ENCODE data around the gene WASF3. TPM values are rescaled to one million over a fixed set of nuclear protein-coding genes. Genes with fewer than 3 reads are reported as not detected.

Gene WASF3
- 10 to 100 TPM in 4 of 7 donors, 1 to 10 TPM in 3; 7.4 to 16.4 (median 11.4) TPM for total RNA-seq
- polyA plus RNA-seq: 1 to 10 TPM; 1.7 to 3.3 (median 1.7) TPM
- long read RNA-seq, donor 1, full-length matches to known transcripts: 1 of 1 reads
- long read RNA-seq, donor 1, partial matches to known transcripts: 0 of 1 reads
- long read RNA-seq, donor 1, other reads (novel, unspliced or antisense): 0 of 1 reads
- long read RNA-seq, donor 2, full-length matches to known transcripts: 1 of 1 reads
- long read RNA-seq, donor 2, partial matches to known transcripts: 0 of 1 reads
- long read RNA-seq, donor 2, other reads (novel, unspliced or antisense): 0 of 1 reads

- intact Hi-C loops (cut with DNase I; ENCODE audit: low total_unique reads): no loop called here
- peak within 1 kb of the TSS in 5 of 8 donors; percentile 52 to 72 (median 67) for H3K27ac ChIP-seq
Measured at GRCh38 chr13:26557393-26558073, at the start of gene WASF3. WASF3 (plus strand) TSS chr13:26557683; CDS start chr13:26642271, 84,588 bp downstream.

GRCh38 chr13:26508885-26509284 is 48.6 kb upstream of the WASF3 start:
- intact Hi-C loops (cut with DNase I; ENCODE audit: low total_unique reads): no loop called here
- peaks cover 0 to 10% (median 0%) of the 10 kb centered on the region in 7 donors for H3K27me3 ChIP-seq (replicated peaks in 1 of 7)
- TF ChIP-seq POLR2AphosphoS5 (IDR thresholded peaks at IDR 0.05): peak in 1 of 3 donors; percentile 26
- no peak for TF ChIP-seq POLR2A (IDR thresholded peaks at IDR 0.05)
- DNase-seq: no peak
- 77 to 97% (median 91%) methylated on average over 4 of the region's 4 CpGs for WGBS, 5 donors
- H3K36me3 ChIP-seq: no peaks in the 10 kb centered on the region
- no peaks in the 10 kb centered on the region for H3K4me1 ChIP-seq
- H3K4me3 ChIP-seq: no peak overlapping the region
- H3K27ac ChIP-seq: no peak overlapping the region
- peaks cover 0 to 24% (median 12%) of the 10 kb centered on the region in 8 donors for H3K9me3 ChIP-seq

More at GRCh38 chr13:26557393-26558073, at the start of gene WASF3:
- Histone ChIP-seq H3K4me1 (peaks cover 0 to 23% (median 16%) of the 10 kb centered on the region in 6 donors), H3K36me3 (no peaks in the 10 kb centered on the region), H3K27me3 (replicated peaks in 1 of 7) (peaks cover 0 to 58% (median 8%) of the 10 kb centered on the region in 7 donors), H3K9me3 (peaks cover 0 to 4% (median 0%) of the 10 kb centered on the region in 8 donors), H3K4me3 (peak within 1 kb of the TSS; percentile 50 to 84 (median 60))
- peak in 2 of 3 donors; percentile 53 to 62 for TF ChIP-seq POLR2AphosphoS5 (IDR thresholded peaks at IDR 0.05)
- TF ChIP-seq CTCF (IDR thresholded peaks at IDR 0.05 in 8 of 11, conservative IDR thresholded peaks at IDR 0.05 in 3 of 11): no peak
- WGBS, 5 donors: 0 to 3% (median 1%) methylated on average over 21 to 94 of the region's 94 CpGs
- peak; percentile 91 for DNase-seq

- Histone ChIP-seq H3K36me3 (no peaks in the 10 kb centered on the region), H3K27ac (no peak overlapping the region), H3K4me1 (no peaks in the 10 kb centered on the region), H3K27me3 (replicated peaks in 1 of 7) (peaks cover 0 to 10% (median 0%) of the 10 kb centered on the region in 7 donors), H3K9me3 (peaks cover 0 to 24% (median 12%) of the 10 kb centered on the region in 8 donors), H3K4me3 (no peak overlapping the region)
- no peak for DNase-seq
- no peak for TF ChIP-seq POLR2AphosphoS5 (IDR thresholded peaks at IDR 0.05)
- no peak for TF ChIP-seq POLR2A (IDR thresholded peaks at IDR 0.05)
- no peak for TF ChIP-seq CTCF (IDR thresholded peaks at IDR 0.05 in 8 of 11, conservative IDR thresholded peaks at IDR 0.05 in 3 of 11)
- intact Hi-C loops (cut with DNase I; ENCODE audit: low total_unique reads): no loop called here
- 90 to 93% (median 91%) methylated on average over 10 of the region's 10 CpGs for WGBS, 5 donors
Measured at GRCh38 chr13:26509491-26509890, 48.0 kb upstream of the WASF3 start.

- no peak overlapping the region for H3K4me3 ChIP-seq
- no peak overlapping the region for H3K27ac ChIP-seq
- DNase-seq: no peak
- peaks cover 0 to 19% (median 10%) of the 10 kb centered on the region in 8 donors for H3K9me3 ChIP-seq
- TF ChIP-seq POLR2AphosphoS5 (IDR thresholded peaks at IDR 0.05): no peak
- no peak for TF ChIP-seq POLR2A (IDR thresholded peaks at IDR 0.05)
- TF ChIP-seq CTCF (IDR thresholded peaks at IDR 0.05 in 8 of 11, conservative IDR thresholded peaks at IDR 0.05 in 3 of 11): no peak
- H3K4me1 ChIP-seq: no peaks in the 10 kb centered on the region
- 74 to 83% (median 78%) methylated on average over 6 of the region's 6 CpGs for whole genome bisulfite sequencing, 5 donors
- H3K27me3 ChIP-seq (replicated peaks in 1 of 7): peaks cover 0 to 9% (median 0%) of the 10 kb centered on the region in 7 donors
- intact Hi-C loops (cut with DNase I; ENCODE audit: low total_unique reads): no loop called here
- no peaks in the 10 kb centered on the region for H3K36me3 ChIP-seq
Measured at GRCh38 chr13:26513931-26514330, 43.6 kb upstream of the WASF3 start.

All from spleen (tissue), 13 donors.